Nephron (organoid): Measurements from ENCODE around the gene GALNTL6.
"Not testable (repeated sequence)": the region's sequence is repeated elsewhere in the genome, so short reads cannot be mapped to it uniquely, and the experiment has no call there.

Experiments used
- H3K27ac Mint-ChIP-seq, 3 experiments: 2 replicates each; pipeline ENCODE4 v1.8.0; 2020; ENCODE audit warnings: mixed read lengths in 3 of 3, mild to moderate bottlenecking in 2 of 3, moderate library complexity in 1 of 3
- H3K27me3 Mint-ChIP-seq: 2 replicates; pipeline ENCODE4 v1.8.0; 2021; ENCODE audit warnings: low read depth, mild to moderate bottlenecking, moderate library complexity, mixed read lengths
- H3K36me3 Mint-ChIP-seq: 2 replicates; pipeline ENCODE4 v1.8.0; 2020; ENCODE audit warnings: low read depth, mixed read lengths
- H3K4me1 Mint-ChIP-seq: 2 replicates; pipeline ENCODE4 v1.8.0; 2020; ENCODE audit warnings: mixed read lengths
- H3K4me3 Mint-ChIP-seq, 3 experiments: 2 replicates each; pipeline ENCODE4 v1.8.0; 2020; ENCODE audit warnings: mild to moderate bottlenecking in 3 of 3, mixed read lengths in 3 of 3, moderate library complexity in 2 of 3
- H3K9me3 Mint-ChIP-seq: 2 replicates; pipeline ENCODE4 v1.8.0; 2020; ENCODE audit warnings: mixed read lengths
- CTCF ChIP-seq, 3 experiments: fragments of 200-600 bp; sonication (generic); IDR thresholded peaks; one replicate each; pipeline ENCODE4 v1.5.0; 2021; ENCODE audit warnings: antibody characterized with exemption in 3 of 3; ENCODE audit not compliant: unreplicated experiment in 3 of 3

The GALNTL6 gene

GRCh38 chr4:172962564-172963353 lies 1149.6 kb downstream of the GALNTL6 start:
- peaks cover 11% of the 10 kb centered on the region for H3K27me3 Mint-ChIP-seq
- peaks cover 2% of the 10 kb centered on the region for H3K9me3 Mint-ChIP-seq
- H3K4me1 Mint-ChIP-seq: peaks cover 7% of the 10 kb centered on the region
- no peak for TF ChIP-seq CTCF (IDR thresholded peaks at IDR 0.05; ENCODE audit: unreplicated experiment in 3 of 3)
- H3K4me3 Mint-ChIP-seq: no peak overlapping the region
- no peaks in the 10 kb centered on the region for H3K36me3 Mint-ChIP-seq
- H3K27ac Mint-ChIP-seq: no peak overlapping the region

GRCh38 chr4:172963498-172964294 lies 1150.5 kb downstream of the GALNTL6 start:
- H3K27me3 Mint-ChIP-seq: peaks cover 11% of the 10 kb centered on the region
- peaks cover 7% of the 10 kb centered on the region for H3K4me1 Mint-ChIP-seq
- H3K27ac Mint-ChIP-seq: no peak overlapping the region
- peaks cover 7% of the 10 kb centered on the region for H3K9me3 Mint-ChIP-seq
- H3K4me3 Mint-ChIP-seq: no peak overlapping the region
- TF ChIP-seq CTCF (IDR thresholded peaks at IDR 0.05; ENCODE audit: unreplicated experiment in 3 of 3): no peak
- H3K36me3 Mint-ChIP-seq: no peaks in the 10 kb centered on the region

GRCh38 chr4:172970189-172970588 lies 1157.0 kb downstream of the GALNTL6 start:
- H3K36me3 Mint-ChIP-seq, H3K27me3 Mint-ChIP-seq, H3K27ac Mint-ChIP-seq, H3K4me3 Mint-ChIP-seq, H3K4me1 Mint-ChIP-seq: not testable (repeated sequence)
- peaks cover 20% of the 10 kb centered on the region for H3K9me3 Mint-ChIP-seq

- H3K27me3 Mint-ChIP-seq: no peaks in the 10 kb centered on the region
- H3K27ac Mint-ChIP-seq: no peak overlapping the region
- peaks cover 10% of the 10 kb centered on the region for H3K9me3 Mint-ChIP-seq
- no peak for TF ChIP-seq CTCF (IDR thresholded peaks at IDR 0.05; ENCODE audit: unreplicated experiment in 3 of 3)
- no peak overlapping the region for H3K4me3 Mint-ChIP-seq
- H3K36me3 Mint-ChIP-seq: peaks cover 4% of the 10 kb centered on the region
- H3K4me1 Mint-ChIP-seq: no peaks in the 10 kb centered on the region
Measured at GRCh38 chr4:172974586-172974985, 1161.4 kb downstream of the GALNTL6 start.

GRCh38 chr4:172975651-172976229 lies 1162.5 kb downstream of the GALNTL6 start:
- TF ChIP-seq CTCF (IDR thresholded peaks at IDR 0.05; ENCODE audit: unreplicated experiment in 3 of 3): no peak
- Mint-ChIP-seq H3K27me3 (no peaks in the 10 kb centered on the region), H3K27ac (no peak overlapping the region), H3K4me1 (no peaks in the 10 kb centered on the region), H3K4me3 (no peak overlapping the region), H3K9me3 (peaks cover under 1% of the 10 kb centered on the region), H3K36me3 (no peaks in the 10 kb centered on the region)

- not testable (repeated sequence) for H3K4me1 Mint-ChIP-seq, H3K36me3 Mint-ChIP-seq, H3K9me3 Mint-ChIP-seq, H3K4me3 Mint-ChIP-seq, H3K27me3 Mint-ChIP-seq, H3K27ac Mint-ChIP-seq
Measured at GRCh38 chr4:172977491-172978041, 1164.4 kb downstream of the GALNTL6 start.
